Aorta (tissue), 5 donors: ENCODE results near the gene NR1I2. TPM values are rescaled to one million over a fixed set of nuclear protein-coding genes. Genes with fewer than 3 reads are reported as not detected.

Experiments
- ATAC-seq: fragments of 200-7000 bp; cut with Tn5 transposase; one replicate; pipeline ENCODE4 v1.9.1; 2022; ENCODE audit warnings: moderate library complexity; ENCODE audit not compliant: low FRiP score
- DNase-seq, 2 donors: peaks; one replicate each; pipeline ENCODE4 v3.0.0-alpha.2; 2020
- H3K27ac ChIP-seq, 2 donors: one replicate each; pipeline ENCODE4 v1.5.1; 2013; ENCODE audit warnings: low read length in 2 of 2, mild to moderate bottlenecking in 2 of 2, moderate library complexity in 2 of 2, control low read depth in 1 of 2, inconsistent platforms in 1 of 2, low read depth in 1 of 2
- H3K27me3 ChIP-seq, 2 donors: one replicate each; pipeline ENCODE4 v1.6.1; 2013; ENCODE audit warnings: control low read depth in 1 of 2, low read length in 1 of 2, mild to moderate bottlenecking in 1 of 2, moderate library complexity in 1 of 2; ENCODE audit not compliant: insufficient read depth in 2 of 2, control insufficient read depth in 1 of 2
- H3K36me3 ChIP-seq, 2 donors: one replicate each; pipeline ENCODE4 v1.6.1; 2013; ENCODE audit warnings: control low read depth in 1 of 2, low read length in 1 of 2, mild to moderate bottlenecking in 1 of 2; ENCODE audit not compliant: insufficient read depth in 2 of 2, control insufficient read depth in 1 of 2
- H3K4me1 ChIP-seq, 2 donors: one replicate each; pipeline ENCODE4 v1.6.1; 2013; ENCODE audit warnings: low read length in 2 of 2, control low read depth in 1 of 2, mild to moderate bottlenecking in 1 of 2, moderate library complexity in 1 of 2; ENCODE audit not compliant: insufficient read depth in 2 of 2, control insufficient read depth in 1 of 2
- H3K4me3 ChIP-seq, 2 donors: one replicate each; pipeline ENCODE4 v1.5.1; 2013; ENCODE audit warnings: low read length in 2 of 2, control low read depth in 1 of 2, mild to moderate bottlenecking in 1 of 2
- H3K9me3 ChIP-seq: one replicate; pipeline ENCODE4 v1.6.1; 2013; ENCODE audit warnings: mild to moderate bottlenecking, low read length; ENCODE audit not compliant: control insufficient read depth
- WGBS, 2 donors: extraction: QIAGEN DNeasy Blood & Tissue Kit; methylation state at CpG; one replicate each; pipeline ENCODE4 v1.1.7; 2013; 5-methylcytosine and 5-hydroxymethylcytosine counted together
- intact Hi-C, 2 donors: fragments of 100-400 bp; cut with DNase I; formaldehyde crosslinking; loops; one replicate each; pipeline versions ENCODE4 v1.14.2 to v1.15.0; 2022
- polyA plus RNA-seq, 2 donors: library from polyadenylated mRNA; stranded (reverse); fragments of 200-250 nt; gene quantifications; one replicate each; pipeline ENCODE4 v1.2.3, GENCODE V29; 2013
- total RNA-seq, 2 donors: library from RNA; stranded (reverse); fragmentation: NEBNext Ultra II Directional; extraction: Animal tissue kit (Norgen Biotek cat#: 25700); gene quantifications; one replicate each; pipeline ENCODE4 v1.2.1, GENCODE V29; 2021
- donor health status: healthy with polysubstance abuse.
- donor health status: Bipolar disorder and iron deficiency.
- donor health status: DM: no; HTN: no; CAD: no.
- donor health status: DM: no; HTN: no; CAD: no.
- donor health status: DM: yes; HTN: yes; CAD: no.

The NR1I2 gene
- total and polyA plus RNA-seq, 4 donors: 0.12 to 9.5 (median 0.20) TPM; not detected in 1

GRCh38 chr3:119769394-119770149 is 12.3 kb upstream of the NR1I2 start:
- DNase-seq: peak in 1 of 2 donors; percentile 49

GRCh38 chr3:119774444-119774843 is 7.5 kb upstream of the NR1I2 start:
- H3K4me3 ChIP-seq: no peak overlapping the region
- intact Hi-C loops: no loop called here
- H3K27ac ChIP-seq: no peak overlapping the region
- no peak for ATAC-seq
- no peak for DNase-seq
- H3K9me3 ChIP-seq: no peaks in the 10 kb centered on the region
- 12% methylated on average over 2 of the region's 2 CpGs for WGBS, 2 donors
- H3K27me3 ChIP-seq: no peaks in the 10 kb centered on the region
- H3K4me1 ChIP-seq: peaks cover 0 to 2% of the 10 kb centered on the region in 2 donors
- no peaks in the 10 kb centered on the region for H3K36me3 ChIP-seq

More at GRCh38 chr3:119769394-119770149, 12.3 kb upstream of the NR1I2 start:
- Histone ChIP-seq H3K4me1 (peaks cover 0 to 6% of the 10 kb centered on the region in 2 donors), H3K4me3 (no peak overlapping the region), H3K36me3 (no peaks in the 10 kb centered on the region), H3K9me3 (no peaks in the 10 kb centered on the region), H3K27me3 (no peaks in the 10 kb centered on the region), H3K27ac (no peak overlapping the region)
- intact Hi-C loops: no loop called here
- WGBS, 2 donors: 21 to 22% methylated on average over 8 of the region's 8 CpGs
- no peak for ATAC-seq

GRCh38 chr3:119776304-119776703 is 5.6 kb upstream of the NR1I2 start:
- Histone ChIP-seq H3K4me3 (no peak overlapping the region), H3K27ac (no peak overlapping the region), H3K4me1 (peaks cover 0 to 2% of the 10 kb centered on the region in 2 donors), H3K36me3 (no peaks in the 10 kb centered on the region), H3K9me3 (no peaks in the 10 kb centered on the region), H3K27me3 (no peaks in the 10 kb centered on the region)
- WGBS, 2 donors: 71 to 73% methylated on average over 1 of the region's 1 CpG
- no peak for DNase-seq
- intact Hi-C loops: no loop called here
- no peak for ATAC-seq

GRCh38 chr3:119778176-119778575 is 3.7 kb upstream of the NR1I2 start:
- Histone ChIP-seq H3K27me3 (no peaks in the 10 kb centered on the region), H3K36me3 (no peaks in the 10 kb centered on the region), H3K9me3 (no peaks in the 10 kb centered on the region), H3K27ac (no peak overlapping the region), H3K4me1 (peaks cover 0 to 2% of the 10 kb centered on the region in 2 donors), H3K4me3 (no peak overlapping the region)
- DNase-seq (no peak), ATAC-seq (no peak)
- 96 to 97% methylated on average over 1 of the region's 1 CpG for WGBS, 2 donors
- intact Hi-C loops: no loop called here

GRCh38 chr3:119778811-119779210 is 3.1 kb upstream of the NR1I2 start:
- Histone ChIP-seq H3K9me3 (no peaks in the 10 kb centered on the region), H3K27me3 (no peaks in the 10 kb centered on the region), H3K4me1 (peaks cover 0 to 2% of the 10 kb centered on the region in 2 donors), H3K27ac (no peak overlapping the region), H3K36me3 (no peaks in the 10 kb centered on the region), H3K4me3 (no peak overlapping the region)
- no peak for DNase-seq
- no peak for ATAC-seq
- intact Hi-C loops: no loop called here
- WGBS, 2 donors: 85 to 86% methylated on average over 2 of the region's 2 CpGs

GRCh38 chr3:119779731-119780383 is 2.0 kb upstream of the NR1I2 start:
- no peaks in the 10 kb centered on the region for H3K27me3 ChIP-seq
- DNase-seq (no peak), ATAC-seq (no peak)
- H3K4me1 ChIP-seq: no peaks in the 10 kb centered on the region
- WGBS, 2 donors: 64 to 68% methylated on average over 2 of the region's 2 CpGs
- no peak overlapping the region for H3K27ac ChIP-seq
- H3K4me3 ChIP-seq: no peak overlapping the region
- H3K36me3 ChIP-seq: no peaks in the 10 kb centered on the region
- H3K9me3 ChIP-seq: no peaks in the 10 kb centered on the region
- intact Hi-C loops: no loop called here

- WGBS, 2 donors: 86 to 92% methylated on average over 1 of the region's 1 CpG
- Histone ChIP-seq H3K4me3 (no peak overlapping the region), H3K27ac (no peak overlapping the region), H3K36me3 (no peaks in the 10 kb centered on the region), H3K27me3 (no peaks in the 10 kb centered on the region), H3K9me3 (no peaks in the 10 kb centered on the region), H3K4me1 (no peaks in the 10 kb centered on the region)
- intact Hi-C loops: no loop called here
- DNase-seq (no peak), ATAC-seq (no peak)
These were observed 559 bp downstream of the NR1I2 start for GRCh38 chr3:119782460-119782859.

- DNase-seq: no peak
- no peak for ATAC-seq
- H3K4me3 ChIP-seq: no peak overlapping the region
- H3K4me1 ChIP-seq: no peaks in the 10 kb centered on the region
- no peaks in the 10 kb centered on the region for H3K36me3 ChIP-seq
- no peak overlapping the region for H3K27ac ChIP-seq
- no peaks in the 10 kb centered on the region for H3K27me3 ChIP-seq
- no peaks in the 10 kb centered on the region for H3K9me3 ChIP-seq
- intact Hi-C loops: no loop called here
- WGBS, 2 donors: 58 to 63% methylated on average over 2 of the region's 2 CpGs
These were observed 1.4 kb downstream of the NR1I2 start for GRCh38 chr3:119783255-119783654.

- H3K36me3 ChIP-seq: no peaks in the 10 kb centered on the region
- no peaks in the 10 kb centered on the region for H3K4me1 ChIP-seq
- H3K9me3 ChIP-seq: no peaks in the 10 kb centered on the region
- H3K27ac ChIP-seq: no peak overlapping the region
- 63 to 71% methylated on average over 7 of the region's 7 CpGs for WGBS, 2 donors
- DNase-seq (no peak), ATAC-seq (no peak)
- no peaks in the 10 kb centered on the region for H3K27me3 ChIP-seq
- H3K4me3 ChIP-seq: no peak overlapping the region
- intact Hi-C loops: no loop called here
These were observed 2.0 kb downstream of the NR1I2 start for GRCh38 chr3:119783883-119784282.
